ENCODE measurements around the gene STK32C.

DNA sequence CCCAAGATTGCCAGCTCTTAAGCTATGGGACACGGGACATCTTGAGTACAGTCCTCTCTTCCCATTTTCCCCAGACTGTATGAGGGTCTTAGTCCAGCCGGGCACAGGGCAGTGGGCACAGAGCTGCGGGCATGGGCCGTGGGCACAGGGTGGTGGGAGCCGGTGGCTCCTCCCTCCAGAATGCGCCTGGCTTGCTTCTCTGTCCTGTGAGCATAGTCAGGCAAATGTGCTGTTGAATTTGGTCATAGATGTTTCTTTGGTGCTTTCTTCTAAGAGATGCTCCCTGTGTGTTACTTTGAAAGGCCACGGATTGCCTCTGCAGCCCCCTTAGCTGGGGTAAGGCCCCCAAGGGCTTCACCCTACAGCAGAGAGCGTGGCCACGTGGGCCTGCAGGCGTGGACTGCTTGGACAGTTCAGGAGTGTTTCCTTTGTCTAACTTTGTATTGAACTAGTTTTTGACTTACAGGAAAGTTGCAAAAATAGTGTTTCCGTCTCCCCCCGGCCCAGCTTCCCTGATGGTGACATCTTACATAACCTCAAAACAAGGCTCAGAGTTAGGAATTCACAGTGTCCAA, 49.0 kb upstream of the STK32C start:
- TF ChIP-seq POLR2A (IDR thresholded peaks at IDR 0.05) (no peak), POLR2AphosphoS5 (IDR thresholded peaks at IDR 0.05) (no peak)
- TF ChIP-seq, protein P1, sequence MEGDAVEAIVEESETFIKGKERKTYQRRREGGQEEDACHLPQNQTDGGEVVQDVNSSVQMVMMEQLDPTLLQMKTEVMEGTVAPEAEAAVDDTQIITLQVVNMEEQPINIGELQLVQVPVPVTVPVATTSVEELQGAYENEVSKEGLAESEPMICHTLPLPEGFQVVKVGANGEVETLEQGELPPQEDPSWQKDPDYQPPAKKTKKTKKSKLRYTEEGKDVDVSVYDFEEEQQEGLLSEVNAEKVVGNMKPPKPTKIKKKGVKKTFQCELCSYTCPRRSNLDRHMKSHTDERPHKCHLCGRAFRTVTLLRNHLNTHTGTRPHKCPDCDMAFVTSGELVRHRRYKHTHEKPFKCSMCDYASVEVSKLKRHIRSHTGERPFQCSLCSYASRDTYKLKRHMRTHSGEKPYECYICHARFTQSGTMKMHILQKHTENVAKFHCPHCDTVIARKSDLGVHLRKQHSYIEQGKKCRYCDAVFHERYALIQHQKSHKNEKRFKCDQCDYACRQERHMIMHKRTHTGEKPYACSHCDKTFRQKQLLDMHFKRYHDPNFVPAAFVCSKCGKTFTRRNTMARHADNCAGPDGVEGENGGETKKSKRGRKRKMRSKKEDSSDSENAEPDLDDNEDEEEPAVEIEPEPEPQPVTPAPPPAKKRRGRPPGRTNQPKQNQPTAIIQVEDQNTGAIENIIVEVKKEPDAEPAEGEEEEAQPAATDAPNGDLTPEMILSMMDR (IDR thresholded peaks at IDR 0.05) = no peak
